DMS79 treated with DMSO at 0.1 percent for 48 hours (cell line): ENCODE results near the gene MAML2.
A peak's percentile ranks its signal among the peaks of the same experiment; 100 is the strongest.

Source experiments
- DNase-seq: peaks from one replicate; lab custom pipeline; 2025; lab: John Stamatoyannopoulos, UW

The MAML2 gene

DNA sequence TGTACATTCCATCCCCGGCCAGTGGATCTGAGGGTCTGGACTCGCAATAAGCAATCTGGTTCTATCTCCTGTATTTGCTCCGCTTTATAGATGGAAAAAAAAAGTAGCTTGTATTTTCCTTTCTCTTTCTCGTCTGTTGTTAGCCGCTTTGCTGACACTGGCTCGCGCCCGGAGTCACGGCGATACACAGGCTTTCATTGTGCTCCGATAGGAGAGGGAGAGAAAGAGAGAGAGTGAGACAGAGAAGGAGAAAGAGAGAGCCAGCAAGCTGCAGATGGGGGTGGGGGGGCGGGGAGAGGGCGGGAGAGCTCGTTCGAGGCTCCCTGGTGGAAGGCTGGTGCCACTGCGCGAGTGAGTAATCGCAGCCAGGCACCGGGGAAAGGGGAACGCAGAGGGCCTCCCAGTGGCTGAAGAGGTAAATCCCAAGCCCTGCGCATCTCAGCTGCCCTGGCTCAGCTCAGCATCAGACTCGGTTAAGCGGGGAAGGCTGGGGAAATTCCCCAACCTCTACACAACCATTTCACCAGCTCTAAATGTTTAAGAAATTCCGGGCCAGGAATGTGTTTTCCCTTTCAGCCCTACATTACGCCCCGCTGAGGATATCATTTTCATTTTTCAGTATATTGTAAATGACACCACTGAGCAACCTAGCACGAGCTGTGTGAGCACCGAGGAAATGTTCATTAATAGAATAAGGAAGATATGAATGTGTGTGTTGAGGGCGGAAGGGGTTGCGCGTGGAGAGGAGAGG lies at the start of gene MAML2:
Gene MAML2 (minus strand): TSS at position 235 of the 751 bp plus-strand sequence. CDS start 1,300 bp downstream, outside the sequence.
- peak; percentile 93 for DNase-seq

DNA sequence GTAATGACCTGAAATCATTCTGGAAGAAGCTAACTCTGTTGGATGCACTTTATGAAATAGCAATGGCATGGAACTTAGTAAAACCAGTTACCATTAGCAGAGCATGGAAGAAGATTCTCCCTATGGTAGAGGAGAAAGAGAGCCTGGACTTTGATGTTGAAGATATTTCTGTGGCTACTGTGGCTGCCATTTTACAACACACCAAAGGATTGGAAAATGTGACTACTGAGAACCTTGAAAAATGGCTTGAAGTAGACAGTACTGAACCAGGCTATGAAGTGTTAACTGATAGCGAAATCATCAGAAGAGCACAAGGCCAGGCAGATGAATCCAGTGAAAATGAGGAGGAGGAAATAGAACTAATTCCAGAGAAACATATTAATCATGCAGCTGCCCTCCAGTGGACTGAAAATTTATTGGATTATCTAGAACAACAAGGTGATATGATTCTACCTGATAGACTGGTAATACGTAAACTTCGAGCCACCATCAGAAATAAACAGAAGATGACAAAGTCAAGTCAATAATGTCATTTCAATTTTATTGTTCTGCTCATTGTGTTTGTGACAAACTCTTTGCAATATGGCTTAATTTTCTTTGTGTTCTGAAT lies 48.8 kb upstream of the MAML2 start:
- DNase-seq = no peak

DNA sequence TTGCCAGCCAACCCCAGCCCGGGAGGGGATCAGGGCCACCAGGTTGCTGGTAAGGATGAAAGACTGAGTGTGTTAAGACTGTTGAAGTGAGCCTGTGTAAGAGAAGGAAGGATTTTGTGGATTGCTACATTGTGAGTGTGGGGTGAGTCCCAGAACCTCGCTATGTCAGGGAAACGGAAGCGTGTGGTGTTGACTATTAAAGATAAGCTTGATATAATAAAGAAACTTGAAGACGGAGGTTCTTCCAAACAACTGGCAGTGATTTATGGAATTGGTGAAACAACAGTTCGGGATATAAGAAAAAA lies 47.4 kb upstream of the MAML2 start:
- DNase-seq = no peak

DNA sequence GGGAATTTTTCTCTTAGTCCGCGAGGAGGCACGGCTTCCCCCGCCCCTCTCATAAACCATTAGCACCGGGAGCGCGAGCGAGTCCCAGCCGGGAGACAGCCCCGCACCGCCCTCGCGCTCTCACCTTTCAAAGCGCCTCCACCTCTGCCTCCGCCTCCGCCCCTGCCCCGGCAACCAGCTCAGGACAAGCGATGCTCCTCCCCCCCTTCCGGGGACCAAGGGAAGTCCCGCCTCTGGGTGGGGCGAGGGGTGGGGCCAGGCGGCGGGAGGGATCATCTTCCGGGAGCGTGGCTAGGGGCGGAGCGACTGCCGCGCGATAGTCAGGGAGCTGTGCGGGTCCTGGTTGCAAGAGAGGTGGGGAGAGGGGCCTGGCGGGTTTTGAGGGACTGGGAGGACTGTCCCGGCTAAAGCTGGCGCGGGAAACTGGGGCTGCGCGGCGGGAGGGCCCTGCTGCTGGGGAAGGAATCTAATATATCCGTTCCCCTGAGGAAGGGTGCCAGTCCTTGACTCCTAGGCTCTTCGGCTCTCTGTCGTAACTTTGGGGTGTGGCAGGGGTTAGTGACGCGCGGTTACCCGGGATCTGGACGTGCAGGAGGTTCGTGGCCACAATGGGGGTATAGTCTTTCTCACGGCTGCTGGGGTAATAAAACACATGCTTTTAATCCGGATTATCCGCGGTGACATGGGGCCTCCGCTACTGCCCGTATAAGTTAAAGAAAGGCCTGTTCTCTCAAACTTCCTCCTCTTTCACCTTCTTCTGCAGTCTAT lies 46.9 kb upstream of the MAML2 start, which contains the start of the genes CCDC82 and JRKL:
Gene CCDC82 (minus strand): TSS at position 193 of the 768 bp plus-strand sequence. CDS start 5,165 bp downstream, outside the sequence.
Gene JRKL (plus strand): TSS at position 294 of the 768 bp plus-strand sequence. CDS start 637 bp downstream, outside the sequence.
- DNase-seq = peak; percentile 96

DNA sequence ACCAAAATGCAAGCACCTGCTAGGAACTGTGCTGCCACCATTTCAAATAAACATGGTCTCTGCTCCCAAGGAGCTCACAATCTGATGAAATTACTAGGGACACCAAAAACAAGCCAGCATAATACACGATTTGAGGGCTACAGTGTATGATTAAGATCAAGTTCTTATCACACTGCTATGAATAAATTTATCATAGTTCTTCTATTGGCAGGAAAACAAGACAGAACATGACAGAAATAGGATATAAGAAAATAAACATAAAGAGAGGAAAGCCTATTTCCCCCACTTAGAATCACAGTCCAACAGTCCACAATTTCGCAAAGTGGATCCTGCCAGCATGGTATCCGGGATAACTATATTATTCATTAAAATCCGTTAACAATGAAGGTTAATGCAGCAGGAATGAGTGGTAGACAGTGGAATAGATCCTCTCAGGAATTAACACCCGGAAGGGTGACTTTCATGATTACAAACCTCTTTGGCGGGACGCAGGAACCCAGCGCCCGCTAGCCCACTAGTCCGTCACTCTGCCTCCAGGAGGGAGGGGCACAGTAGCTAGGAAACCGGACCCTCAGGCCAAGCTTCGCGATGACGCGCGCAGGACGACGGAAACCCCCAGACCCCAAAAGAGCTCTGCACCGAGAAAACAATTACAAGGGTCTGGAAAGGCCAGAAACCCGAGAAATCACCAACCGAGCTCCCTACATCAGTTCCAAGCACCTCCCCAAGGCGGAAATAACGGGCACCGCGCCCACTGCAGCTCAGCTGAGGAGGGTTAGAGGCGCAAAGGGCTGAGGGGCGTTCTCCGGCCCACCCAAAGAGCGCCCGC lies 46.1 kb upstream of the MAML2 start:
- DNase-seq = peak; percentile 88

DNA sequence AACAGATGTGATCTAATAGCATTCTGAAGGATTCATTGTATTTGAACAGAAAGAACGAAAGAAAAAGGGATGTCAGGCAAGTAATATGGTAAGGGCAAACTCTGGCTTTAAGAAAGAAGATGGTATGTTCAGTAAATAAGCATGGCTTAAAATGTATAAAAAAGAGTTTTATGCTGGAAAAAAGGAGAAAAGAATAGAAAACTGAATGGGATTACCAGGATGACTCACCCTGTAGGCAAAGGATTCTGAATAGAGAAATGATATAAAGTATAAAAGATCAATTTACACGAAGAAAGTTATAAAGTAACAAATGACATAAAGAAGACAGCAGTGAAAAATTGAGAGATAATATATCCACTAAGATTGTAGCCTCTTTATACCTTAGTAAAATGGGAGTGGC lies 42.2 kb upstream of the MAML2 start:
- DNase-seq = no peak

DNA sequence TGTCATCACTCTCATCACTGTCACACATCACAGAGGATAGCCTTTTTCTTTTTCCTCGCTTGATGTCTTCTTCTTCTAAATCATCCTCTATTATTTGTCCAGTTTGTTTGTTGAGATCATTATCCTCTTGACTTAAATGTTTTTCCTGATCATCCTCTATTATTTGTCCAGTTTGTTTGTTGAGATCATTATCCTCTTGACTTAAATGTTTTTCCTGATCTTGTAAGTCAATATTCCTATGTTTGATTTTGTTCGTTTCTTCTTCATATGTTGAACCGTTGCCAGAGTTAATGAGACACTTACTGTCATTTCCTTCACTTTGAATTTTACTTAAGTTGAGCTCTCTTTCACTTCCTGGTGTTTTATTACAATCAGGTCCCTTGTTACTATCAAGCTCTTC lies 41.2 kb upstream of the MAML2 start:
- DNase-seq = no peak

DNA sequence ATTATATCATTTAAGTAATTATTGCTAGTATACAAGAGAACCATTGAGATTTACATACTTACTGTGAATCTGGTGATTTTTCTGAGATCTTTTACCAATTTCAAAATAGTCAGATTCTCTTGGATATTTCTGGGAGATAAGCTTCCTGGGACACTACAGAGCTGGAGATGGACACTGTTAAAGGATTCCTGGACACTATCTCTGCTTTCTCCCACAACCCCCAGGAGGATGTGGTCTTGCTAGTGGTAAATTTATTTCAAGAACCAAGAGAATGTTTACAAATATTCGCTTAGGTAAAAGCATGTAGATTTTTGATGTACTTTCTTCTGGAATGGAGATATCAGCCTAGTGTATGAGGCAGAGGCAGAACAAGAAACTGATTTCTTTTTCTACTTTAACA lies 33.8 kb upstream of the MAML2 start:
- no peak for DNase-seq

DNA sequence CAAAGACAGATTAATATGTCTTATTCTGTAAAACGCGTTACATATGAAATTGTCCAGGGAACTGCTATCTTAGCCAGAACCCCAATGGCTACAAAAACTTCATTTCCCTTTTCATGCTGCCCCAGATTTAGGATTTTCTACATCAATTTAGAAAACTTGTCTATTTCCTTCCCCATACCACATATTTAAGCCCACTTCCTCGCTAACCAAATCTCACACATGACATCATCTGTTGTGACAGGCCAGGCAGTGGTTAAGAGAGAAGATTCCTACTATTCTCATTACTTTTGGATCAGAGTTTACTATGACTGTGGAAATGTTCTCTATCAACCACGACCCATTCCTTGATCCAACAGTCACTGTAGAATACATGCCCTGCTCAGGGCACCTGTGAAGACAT lies 30.8 kb upstream of the MAML2 start:
- DNase-seq = no peak

DNA sequence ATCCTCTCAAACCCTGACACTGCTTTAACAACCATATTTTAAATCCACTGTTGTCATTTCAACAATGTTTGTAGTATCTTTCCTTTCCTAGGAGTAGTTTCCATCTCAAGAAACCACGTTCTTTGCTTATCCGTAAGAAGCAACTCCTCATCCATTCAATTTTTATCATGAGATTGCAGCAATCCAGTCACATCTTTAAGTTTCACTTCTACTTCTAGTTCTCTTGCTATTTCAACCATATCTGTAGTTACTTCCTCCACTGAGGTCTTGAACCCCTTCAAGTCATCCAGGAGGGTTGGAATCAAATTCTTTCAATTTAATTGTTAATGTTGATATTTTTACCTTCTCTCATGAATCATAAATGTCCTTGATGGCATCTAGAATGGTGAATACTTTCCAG lies 24.3 kb upstream of the MAML2 start:
- DNase-seq = no peak

DNA sequence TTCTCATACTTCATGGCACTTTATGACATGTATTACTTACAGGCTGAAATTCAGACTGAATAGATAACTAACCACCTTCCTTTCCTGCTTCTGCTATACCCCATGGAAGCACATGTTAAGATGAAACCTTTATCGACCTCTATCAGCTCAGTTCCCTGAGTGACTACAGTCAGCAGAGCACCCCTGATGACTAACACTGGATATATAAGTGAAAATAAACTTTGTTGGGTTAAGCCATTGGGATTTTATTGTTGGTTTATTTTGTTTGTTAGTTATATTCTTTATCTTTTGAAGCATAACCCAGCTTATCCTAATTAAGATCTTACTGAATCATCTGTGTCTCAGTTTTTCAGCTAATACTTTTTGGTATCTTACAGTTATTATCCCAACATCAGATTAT lies 23.0 kb upstream of the MAML2 start:
- DNase-seq = no peak

DNA sequence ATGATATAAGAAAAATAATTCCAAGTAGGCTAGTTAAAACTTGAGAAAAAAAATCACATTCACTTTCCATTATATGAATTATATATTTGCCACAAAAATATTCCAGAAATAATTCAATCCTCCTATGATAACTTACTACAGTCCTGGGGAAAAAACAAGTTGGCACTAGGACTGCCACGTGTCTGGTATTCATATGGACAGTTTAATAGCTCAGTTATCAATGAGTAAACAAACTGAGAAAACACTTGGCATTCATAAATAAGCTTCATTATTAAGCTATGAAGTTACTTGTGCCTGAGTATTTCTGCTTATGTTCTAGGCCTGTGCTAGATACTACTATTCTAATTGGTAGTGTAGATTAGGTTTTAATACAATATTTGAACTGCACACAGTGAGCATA lies 22.5 kb upstream of the MAML2 start:
- no peak for DNase-seq

DNA sequence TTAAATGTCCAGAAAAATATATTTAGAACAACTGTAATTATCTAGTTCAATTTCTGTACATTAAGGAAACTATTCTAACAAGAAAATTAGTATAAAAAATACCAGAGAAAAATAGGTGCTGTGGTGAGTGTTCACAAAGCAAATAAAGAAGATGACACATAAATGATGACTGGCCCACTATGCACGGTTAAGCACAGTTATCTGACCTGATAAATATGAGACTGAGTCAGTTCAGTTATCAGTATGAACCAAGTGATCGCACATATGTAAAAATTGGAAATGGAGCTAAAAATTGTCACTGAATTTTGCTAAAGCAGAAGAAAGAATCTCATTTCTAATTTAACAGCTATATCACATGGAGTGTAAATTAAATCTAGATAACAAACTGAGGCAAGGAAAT lies 18.8 kb upstream of the MAML2 start:
- DNase-seq = no peak

DNA sequence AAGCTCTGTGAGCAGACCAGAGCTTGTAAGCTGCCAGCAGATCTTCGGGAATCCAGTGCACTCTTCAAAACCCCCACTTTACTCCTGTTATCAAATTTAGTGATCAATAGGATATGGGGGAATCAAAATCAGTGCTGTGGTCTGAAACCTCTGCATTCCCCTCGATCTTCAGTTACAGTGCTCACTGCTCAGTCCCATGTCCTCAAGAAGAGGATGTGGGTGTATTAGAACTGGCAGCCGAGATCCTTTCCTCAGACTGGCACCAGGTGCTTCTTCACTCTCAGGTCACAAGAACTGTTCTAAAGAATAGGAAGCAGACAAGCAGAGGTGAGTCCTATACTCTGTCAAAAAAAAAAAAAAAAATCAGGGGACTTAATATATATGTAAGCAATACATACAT lies 15.3 kb upstream of the MAML2 start:
- DNase-seq = no peak

DNA sequence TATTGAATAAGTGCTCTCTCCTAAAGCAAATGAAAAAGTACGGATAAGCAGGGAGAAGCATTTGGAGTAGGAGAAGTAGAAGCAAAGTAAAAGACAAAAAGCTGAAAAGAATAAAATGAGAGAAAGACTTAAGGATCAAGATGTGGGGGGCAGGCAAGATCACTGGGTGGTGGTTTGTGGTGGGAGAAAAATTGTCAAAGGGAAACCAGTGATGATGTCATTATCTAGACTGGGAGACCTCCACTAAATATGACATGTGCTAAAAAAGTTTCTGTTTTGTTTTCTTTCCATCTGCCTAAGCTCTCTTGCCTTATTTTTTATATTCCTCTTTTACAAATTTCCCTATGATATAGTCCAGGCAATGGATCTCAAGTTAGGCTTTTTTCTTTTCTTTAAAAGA lies 14.8 kb upstream of the MAML2 start:
- DNase-seq = no peak

DNA sequence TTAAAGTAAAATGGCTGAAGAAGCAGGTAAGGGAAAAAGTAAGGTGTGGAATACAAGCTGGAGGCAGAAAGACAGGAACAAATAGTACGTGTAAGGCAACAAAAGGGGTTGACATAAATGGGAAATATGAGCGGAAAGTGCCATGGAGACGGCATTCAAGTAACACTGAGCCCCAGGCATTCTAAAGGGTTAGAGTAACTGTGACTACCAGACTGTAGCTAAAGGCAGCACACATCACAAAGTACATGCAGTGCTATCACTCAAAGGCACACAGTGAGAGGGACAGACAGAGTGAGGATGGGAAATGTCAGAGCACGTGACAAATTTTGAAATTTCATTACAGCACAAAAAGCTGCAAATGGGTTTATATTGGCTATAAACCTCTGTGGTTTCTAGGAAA lies 13.9 kb upstream of the MAML2 start:
- no peak for DNase-seq

DNA sequence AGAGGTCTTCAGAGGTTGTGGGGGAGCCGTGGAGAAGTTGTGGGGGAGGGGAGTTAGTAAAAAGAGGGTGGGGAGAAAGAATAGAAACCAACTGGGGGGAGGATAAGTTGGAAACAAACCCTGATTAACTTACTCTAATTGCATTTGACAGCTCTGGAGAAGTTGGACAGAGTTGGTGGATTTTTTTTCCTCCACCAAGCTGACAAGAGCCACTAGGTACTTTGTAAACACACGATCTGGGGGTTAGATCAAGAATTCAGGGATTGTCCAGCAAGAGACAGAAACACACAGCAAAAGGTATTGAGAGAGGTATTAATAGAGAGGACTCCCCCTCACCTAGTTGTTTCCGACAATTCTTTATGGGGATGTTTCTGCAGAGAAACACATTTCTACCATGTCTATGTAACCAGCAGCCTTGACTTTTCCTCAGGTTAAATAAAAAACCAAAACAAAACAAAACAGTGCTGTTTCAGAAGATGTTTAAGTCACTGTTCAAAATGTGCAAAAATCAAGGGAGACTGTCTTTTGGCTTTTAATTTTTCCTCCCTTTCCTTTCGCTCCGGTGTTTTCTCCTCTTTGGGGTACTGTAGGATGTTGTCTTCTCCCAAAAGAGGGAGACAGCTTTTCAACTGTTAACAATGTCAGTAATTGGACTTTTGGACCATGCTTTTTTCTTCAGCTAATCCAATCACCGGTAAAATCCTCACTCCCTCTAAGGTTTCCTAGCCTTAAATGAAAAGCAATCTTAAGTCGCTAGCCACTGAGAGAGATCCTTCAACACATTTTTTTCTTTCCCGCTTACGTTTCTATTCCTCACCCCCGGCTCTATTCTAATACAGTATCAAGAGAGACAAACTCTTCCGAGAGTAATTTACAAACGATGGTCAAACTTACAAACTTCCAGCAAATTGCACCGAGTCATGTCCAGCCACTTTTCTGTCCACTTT lies 708 bp downstream of the MAML2 start:
- peak; percentile 74 for DNase-seq

DNA sequence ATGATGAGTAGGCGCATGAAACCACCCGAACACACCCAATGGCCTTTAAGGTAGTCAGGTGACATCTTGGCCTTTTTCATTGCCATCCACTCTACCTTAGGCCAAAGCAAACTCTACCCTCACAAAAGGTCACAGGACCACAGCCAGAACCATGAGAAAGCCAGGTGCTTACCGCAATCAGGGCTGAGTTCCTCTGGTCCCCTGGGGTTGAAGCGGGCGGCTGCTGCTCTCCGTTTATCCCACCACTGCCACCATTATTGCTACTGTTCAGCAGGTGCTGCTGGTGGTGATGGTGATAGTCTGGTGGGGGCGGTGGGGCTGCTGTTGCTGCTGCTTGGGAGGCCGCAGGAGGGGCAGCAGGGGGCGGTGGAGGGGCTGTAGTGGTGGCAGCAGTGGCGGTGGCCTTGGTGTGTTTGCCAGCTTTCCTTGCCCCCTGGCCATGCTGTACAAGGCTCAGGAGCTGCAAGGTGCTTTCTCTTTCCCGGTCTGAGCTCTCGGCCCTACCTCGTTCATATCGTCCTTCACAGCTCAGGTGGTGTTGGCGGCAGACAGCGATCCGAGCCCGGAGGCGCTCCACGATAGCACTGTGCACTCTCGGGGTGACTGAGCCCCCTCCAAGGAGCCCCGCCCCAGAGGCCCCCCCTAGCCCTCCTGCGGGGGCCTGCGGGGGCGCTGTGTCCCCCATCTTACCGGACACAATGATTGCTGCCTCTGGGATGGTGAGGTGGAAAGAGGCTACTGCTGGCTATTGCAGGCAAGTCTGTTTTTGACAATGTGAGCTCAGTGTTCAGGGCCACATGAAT lies 1.6 kb downstream of the MAML2 start:
- DNase-seq = peak; percentile 65

DNA sequence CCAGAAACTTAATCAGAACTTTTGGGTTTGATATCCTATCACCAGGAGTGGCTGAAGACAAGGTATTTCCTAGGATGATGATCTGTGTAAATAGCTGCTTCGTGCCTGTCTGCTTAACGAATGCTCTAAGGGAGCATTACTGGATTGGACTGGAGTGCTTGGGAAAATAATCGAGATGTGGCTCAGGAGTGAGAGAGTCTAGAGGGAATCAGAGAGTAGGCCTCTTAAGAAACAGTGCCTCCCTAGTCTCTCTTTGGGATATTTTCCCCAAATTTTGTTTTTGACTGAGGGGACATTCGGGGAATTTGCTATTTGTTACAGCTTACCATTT lies 2.5 kb downstream of the MAML2 start:
- DNase-seq = no peak
